Measurements from ENCODE around the gene TOPBP1. TPM values are rescaled to one million over a fixed set of nuclear protein-coding genes. Genes with fewer than 3 reads are reported as not detected.

The TOPBP1 gene
- total RNA-seq: 21.4 TPM

- Histone ChIP-seq H3K4me3 (ENCODE audit: low read length in 3 of 3) (peak within 1 kb of the TSS; percentile 91 to 96 (median 95)), H3K4me1 (ENCODE audit: control insufficient read depth in 3 of 3, insufficient read depth in 3 of 3, low read length in 3 of 3) (peaks cover 4 to 13% (median 9%) of the 10 kb centered on the region in 3 donors), H3K27me3 (ENCODE audit: control insufficient read depth in 3 of 3, insufficient read depth in 3 of 3, low read length in 3 of 3) (no peaks in the 10 kb centered on the region), H3K36me3 (ENCODE audit: control insufficient read depth in 3 of 3, insufficient read depth in 3 of 3, low read length in 3 of 3) (peaks cover 0 to 8% (median 3%) of the 10 kb centered on the region in 3 donors), H3K27ac (ENCODE audit: low read depth, low read length) (peak within 1 kb of the TSS; percentile 78), H3K9ac (ENCODE audit: low read depth in 1 of 3, low read length in 3 of 3) (peak within 1 kb of the TSS; percentile 85 to 90 (median 89)), H3K9me3 (ENCODE audit: control insufficient read depth in 3 of 3, low read length in 3 of 3) (no peaks in the 10 kb centered on the region)
Measured at GRCh38 chr3:133661454-133662277, at the start of gene TOPBP1. Gene TOPBP1, minus strand, starts transcription at chr3:133661941. Its CDS starts 814 bp downstream, at chr3:133661127.

- Histone ChIP-seq H3K36me3 (ENCODE audit: control insufficient read depth in 3 of 3, insufficient read depth in 3 of 3, low read length in 3 of 3) (no peaks in the 10 kb centered on the region), H3K4me1 (ENCODE audit: control insufficient read depth in 3 of 3, insufficient read depth in 3 of 3, low read length in 3 of 3) (no peaks in the 10 kb centered on the region), H3K9me3 (ENCODE audit: control insufficient read depth in 3 of 3, low read length in 3 of 3) (no peaks in the 10 kb centered on the region), H3K4me3 (ENCODE audit: low read length in 3 of 3) (no peak overlapping the region), H3K27me3 (ENCODE audit: control insufficient read depth in 3 of 3, insufficient read depth in 3 of 3, low read length in 3 of 3) (peaks cover 0 to 7% (median 0%) of the 10 kb centered on the region in 3 donors), H3K27ac (ENCODE audit: low read depth, low read length) (no peak overlapping the region), H3K9ac (ENCODE audit: low read depth in 1 of 3, low read length in 3 of 3) (no peak overlapping the region)
Measured at GRCh38 chr3:133711013-133711412, 49.3 kb upstream of the TOPBP1 start.

- H3K4me1 ChIP-seq (ENCODE audit: control insufficient read depth in 3 of 3, insufficient read depth in 3 of 3, low read length in 3 of 3): no peaks in the 10 kb centered on the region
- no peak overlapping the region for H3K9ac ChIP-seq (ENCODE audit: low read depth in 1 of 3, low read length in 3 of 3)
- no peaks in the 10 kb centered on the region for H3K9me3 ChIP-seq (ENCODE audit: control insufficient read depth in 3 of 3, low read length in 3 of 3)
- no peak overlapping the region for H3K4me3 ChIP-seq (ENCODE audit: low read length in 3 of 3)
- H3K36me3 ChIP-seq (ENCODE audit: control insufficient read depth in 3 of 3, insufficient read depth in 3 of 3, low read length in 3 of 3): no peaks in the 10 kb centered on the region
- H3K27ac ChIP-seq (ENCODE audit: low read depth, low read length): no peak overlapping the region
- peaks cover 0 to 7% (median 0%) of the 10 kb centered on the region in 3 donors for H3K27me3 ChIP-seq (ENCODE audit: control insufficient read depth in 3 of 3, insufficient read depth in 3 of 3, low read length in 3 of 3)
Measured at GRCh38 chr3:133709139-133709750, 47.5 kb upstream of the TOPBP1 start.

- Histone ChIP-seq H3K36me3 (ENCODE audit: control insufficient read depth in 3 of 3, insufficient read depth in 3 of 3, low read length in 3 of 3) (no peaks in the 10 kb centered on the region), H3K27ac (ENCODE audit: low read depth, low read length) (no peak overlapping the region), H3K9ac (ENCODE audit: low read depth in 1 of 3, low read length in 3 of 3) (no peak overlapping the region), H3K9me3 (ENCODE audit: control insufficient read depth in 3 of 3, low read length in 3 of 3) (no peaks in the 10 kb centered on the region), H3K4me3 (ENCODE audit: low read length in 3 of 3) (no peak overlapping the region), H3K27me3 (ENCODE audit: control insufficient read depth in 3 of 3, insufficient read depth in 3 of 3, low read length in 3 of 3) (peaks cover 0 to under 1% (median 0%) of the 10 kb centered on the region in 3 donors), H3K4me1 (ENCODE audit: control insufficient read depth in 3 of 3, insufficient read depth in 3 of 3, low read length in 3 of 3) (no peaks in the 10 kb centered on the region)
Measured at GRCh38 chr3:133706033-133706432, 44.3 kb upstream of the TOPBP1 start.

GRCh38 chr3:133703915-133704314 is 42.2 kb upstream of the TOPBP1 start:
- Histone ChIP-seq H3K27ac (ENCODE audit: low read depth, low read length) (no peak overlapping the region), H3K4me1 (ENCODE audit: control insufficient read depth in 3 of 3, insufficient read depth in 3 of 3, low read length in 3 of 3) (no peaks in the 10 kb centered on the region), H3K9me3 (ENCODE audit: control insufficient read depth in 3 of 3, low read length in 3 of 3) (no peaks in the 10 kb centered on the region), H3K27me3 (ENCODE audit: control insufficient read depth in 3 of 3, insufficient read depth in 3 of 3, low read length in 3 of 3) (peaks cover 0 to 2% (median 0%) of the 10 kb centered on the region in 3 donors), H3K9ac (ENCODE audit: low read depth in 1 of 3, low read length in 3 of 3) (no peak overlapping the region), H3K4me3 (ENCODE audit: low read length in 3 of 3) (no peak overlapping the region), H3K36me3 (ENCODE audit: control insufficient read depth in 3 of 3, insufficient read depth in 3 of 3, low read length in 3 of 3) (no peaks in the 10 kb centered on the region)

- Histone ChIP-seq H3K9me3 (ENCODE audit: control insufficient read depth in 3 of 3, low read length in 3 of 3) (no peaks in the 10 kb centered on the region), H3K4me3 (ENCODE audit: low read length in 3 of 3) (no peak overlapping the region), H3K27ac (ENCODE audit: low read depth, low read length) (no peak overlapping the region), H3K27me3 (ENCODE audit: control insufficient read depth in 3 of 3, insufficient read depth in 3 of 3, low read length in 3 of 3) (peaks cover 0 to 2% (median 0%) of the 10 kb centered on the region in 3 donors), H3K4me1 (ENCODE audit: control insufficient read depth in 3 of 3, insufficient read depth in 3 of 3, low read length in 3 of 3) (no peaks in the 10 kb centered on the region), H3K9ac (ENCODE audit: low read depth in 1 of 3, low read length in 3 of 3) (no peak overlapping the region), H3K36me3 (ENCODE audit: control insufficient read depth in 3 of 3, insufficient read depth in 3 of 3, low read length in 3 of 3) (no peaks in the 10 kb centered on the region)
Measured at GRCh38 chr3:133701435-133702358, 40.0 kb upstream of the TOPBP1 start.

GRCh38 chr3:133700351-133700750 is 38.6 kb upstream of the TOPBP1 start:
- H3K9ac ChIP-seq (ENCODE audit: low read depth in 1 of 3, low read length in 3 of 3): no peak overlapping the region
- H3K9me3 ChIP-seq (ENCODE audit: control insufficient read depth in 3 of 3, low read length in 3 of 3): no peaks in the 10 kb centered on the region
- no peak overlapping the region for H3K27ac ChIP-seq (ENCODE audit: low read depth, low read length)
- no peaks in the 10 kb centered on the region for H3K36me3 ChIP-seq (ENCODE audit: control insufficient read depth in 3 of 3, insufficient read depth in 3 of 3, low read length in 3 of 3)
- H3K4me1 ChIP-seq (ENCODE audit: control insufficient read depth in 3 of 3, insufficient read depth in 3 of 3, low read length in 3 of 3): no peaks in the 10 kb centered on the region
- H3K27me3 ChIP-seq (ENCODE audit: control insufficient read depth in 3 of 3, insufficient read depth in 3 of 3, low read length in 3 of 3): peaks cover 0 to 2% (median 0%) of the 10 kb centered on the region in 3 donors
- no peak overlapping the region for H3K4me3 ChIP-seq (ENCODE audit: low read length in 3 of 3)

- H3K27me3 ChIP-seq (ENCODE audit: control insufficient read depth in 3 of 3, insufficient read depth in 3 of 3, low read length in 3 of 3): peaks cover 0 to 2% (median 0%) of the 10 kb centered on the region in 3 donors
- no peaks in the 10 kb centered on the region for H3K9me3 ChIP-seq (ENCODE audit: control insufficient read depth in 3 of 3, low read length in 3 of 3)
- H3K9ac ChIP-seq (ENCODE audit: low read depth in 1 of 3, low read length in 3 of 3): no peak overlapping the region
- no peak overlapping the region for H3K27ac ChIP-seq (ENCODE audit: low read depth, low read length)
- no peaks in the 10 kb centered on the region for H3K4me1 ChIP-seq (ENCODE audit: control insufficient read depth in 3 of 3, insufficient read depth in 3 of 3, low read length in 3 of 3)
- no peaks in the 10 kb centered on the region for H3K36me3 ChIP-seq (ENCODE audit: control insufficient read depth in 3 of 3, insufficient read depth in 3 of 3, low read length in 3 of 3)
- no peak overlapping the region for H3K4me3 ChIP-seq (ENCODE audit: low read length in 3 of 3)
Measured at GRCh38 chr3:133699903-133700302, 38.2 kb upstream of the TOPBP1 start.

- peaks cover 0 to 2% (median 0%) of the 10 kb centered on the region in 3 donors for H3K27me3 ChIP-seq (ENCODE audit: control insufficient read depth in 3 of 3, insufficient read depth in 3 of 3, low read length in 3 of 3)
- H3K4me1 ChIP-seq (ENCODE audit: control insufficient read depth in 3 of 3, insufficient read depth in 3 of 3, low read length in 3 of 3): no peaks in the 10 kb centered on the region
- H3K36me3 ChIP-seq (ENCODE audit: control insufficient read depth in 3 of 3, insufficient read depth in 3 of 3, low read length in 3 of 3): no peaks in the 10 kb centered on the region
- H3K9ac ChIP-seq (ENCODE audit: low read depth in 1 of 3, low read length in 3 of 3): no peak overlapping the region
- no peak overlapping the region for H3K4me3 ChIP-seq (ENCODE audit: low read length in 3 of 3)
- H3K9me3 ChIP-seq (ENCODE audit: control insufficient read depth in 3 of 3, low read length in 3 of 3): no peaks in the 10 kb centered on the region
- H3K27ac ChIP-seq (ENCODE audit: low read depth, low read length): no peak overlapping the region
Measured at GRCh38 chr3:133699467-133699866, 37.7 kb upstream of the TOPBP1 start.
